ENCODE measurements around the gene ATP11A.

DNA sequence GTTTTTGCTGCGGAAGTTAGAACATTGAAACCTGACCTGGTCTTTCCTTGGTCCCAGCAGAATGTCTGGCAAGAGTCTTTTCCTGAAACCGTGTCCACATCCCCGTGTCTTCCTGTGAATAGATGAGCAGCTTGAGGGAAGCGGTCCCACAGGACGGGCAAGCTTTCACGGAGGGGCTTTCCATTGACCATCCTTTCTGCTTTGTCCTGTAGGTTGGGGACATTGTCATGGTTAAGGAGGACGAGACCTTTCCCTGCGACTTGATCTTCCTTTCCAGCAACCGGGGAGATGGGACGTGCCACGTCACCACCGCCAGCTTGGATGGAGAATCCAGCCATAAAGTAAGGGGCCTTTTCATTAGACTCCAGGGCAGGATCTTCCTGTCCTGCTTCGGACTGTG lies 126.0 kb downstream of the ATP11A start:
- TF ChIP-seq EZH2 (IDR thresholded peaks at IDR 0.05; ENCODE audit: insufficient read depth, poor library complexity, severe bottlenecking) (no peak), EZH2phosphoT487 (IDR thresholded peaks at IDR 0.05; ENCODE audit: insufficient read depth, low read depth) (no peak)
